Fibroblast of lung (primary cell): ENCODE measurements around the gene CDO1.

Experiments
- CTCF ChIP-seq, 2 donors: IDR thresholded peaks in 1 of 2; conservative IDR thresholded peaks in 1 of 2; 1 replicate in 1 of 2; 2 replicates in 1 of 2; pipeline ENCODE4 v1.5.1; 2011 to 2012; ENCODE audit warnings: low read length in 2 of 2, control low read depth in 1 of 2, inconsistent platforms in 1 of 2, low read depth in 1 of 2, mild to moderate bottlenecking in 1 of 2
- EZH2 ChIP-seq: IDR thresholded peaks from 2 replicates; pipeline ENCODE4 v1.5.1; 2012; ENCODE audit warnings: low read length, control low read depth, mild to moderate bottlenecking; ENCODE audit errors: missing control alignments

DNA sequence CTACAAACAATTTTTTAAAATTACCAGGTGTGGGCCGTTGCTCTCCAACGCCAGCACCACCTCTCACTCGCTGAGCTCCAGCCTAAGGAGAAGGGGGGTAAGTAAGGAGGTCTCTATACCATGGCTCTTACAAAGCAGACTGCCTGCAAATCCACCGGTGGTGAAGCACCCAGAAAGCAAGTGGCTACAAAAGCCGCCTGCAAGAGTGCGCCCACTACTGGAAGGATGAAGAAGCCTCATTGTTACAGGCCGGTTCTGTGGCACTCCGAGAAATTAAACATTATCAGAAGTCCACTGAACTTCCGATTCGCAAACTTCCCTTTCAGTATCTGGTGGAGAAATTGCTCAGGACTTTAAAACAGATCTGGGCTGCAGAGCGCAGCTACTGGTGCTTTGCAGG lies 46.0 kb downstream of the CDO1 start:
- TF ChIP-seq CTCF (conservative IDR thresholded peaks at IDR 0.05 in 1 of 2, IDR thresholded peaks at IDR 0.05 in 1 of 2; ENCODE audit: low read depth in 1 of 2, low read length in 2 of 2) (peak; percentile 22 to 50), EZH2 (no peak)
